Middle frontal gyrus (tissue), 1 donor: ENCODE data around the gene CXCL12.

Source experiments
- DNase-seq: peaks from one replicate; pipeline ENCODE4 v3.0.0-alpha.2; 2015; ENCODE audit warnings: low spot score; ENCODE audit errors: extremely low spot score

Gene CXCL12

DNA sequence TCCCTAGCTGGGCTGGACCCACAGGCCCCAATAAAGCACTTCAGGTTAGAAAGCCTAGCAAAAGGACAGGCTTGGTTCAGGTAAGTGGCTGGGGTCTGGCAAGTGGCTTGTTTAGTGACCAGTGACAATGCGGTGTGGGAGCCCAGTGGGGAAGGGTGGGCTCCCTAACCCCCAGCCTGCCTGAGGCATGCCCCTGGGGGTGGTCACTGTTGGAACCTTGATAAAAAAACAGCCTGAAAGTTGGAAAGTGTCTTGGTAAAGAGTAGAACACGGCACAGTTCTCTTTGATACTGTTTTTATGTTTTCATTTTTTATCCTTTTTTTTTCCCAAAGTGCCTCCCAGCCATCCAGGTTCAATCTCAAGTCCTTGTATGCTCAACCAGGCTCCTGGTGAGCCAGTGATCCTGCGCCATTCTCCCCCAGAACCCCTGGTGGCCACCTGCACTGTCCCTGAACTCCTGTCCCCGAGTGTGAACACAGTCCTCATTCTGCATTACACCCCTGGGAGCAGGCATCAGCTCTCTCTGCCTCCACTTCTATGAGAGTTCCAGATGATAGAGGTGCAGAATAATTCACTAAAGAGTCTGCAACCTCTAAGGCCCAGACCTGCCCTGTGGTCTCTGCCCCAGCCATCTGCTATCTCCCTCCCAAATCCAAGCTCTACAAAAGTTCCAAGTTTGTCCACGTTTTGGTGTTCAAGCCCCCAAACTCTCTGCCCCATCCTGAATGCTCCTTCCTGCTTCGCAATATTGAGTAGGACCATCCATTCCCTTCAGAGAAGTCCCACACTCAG lies 15.0 kb upstream of the CXCL12 start:
- no peak for DNase-seq

DNA sequence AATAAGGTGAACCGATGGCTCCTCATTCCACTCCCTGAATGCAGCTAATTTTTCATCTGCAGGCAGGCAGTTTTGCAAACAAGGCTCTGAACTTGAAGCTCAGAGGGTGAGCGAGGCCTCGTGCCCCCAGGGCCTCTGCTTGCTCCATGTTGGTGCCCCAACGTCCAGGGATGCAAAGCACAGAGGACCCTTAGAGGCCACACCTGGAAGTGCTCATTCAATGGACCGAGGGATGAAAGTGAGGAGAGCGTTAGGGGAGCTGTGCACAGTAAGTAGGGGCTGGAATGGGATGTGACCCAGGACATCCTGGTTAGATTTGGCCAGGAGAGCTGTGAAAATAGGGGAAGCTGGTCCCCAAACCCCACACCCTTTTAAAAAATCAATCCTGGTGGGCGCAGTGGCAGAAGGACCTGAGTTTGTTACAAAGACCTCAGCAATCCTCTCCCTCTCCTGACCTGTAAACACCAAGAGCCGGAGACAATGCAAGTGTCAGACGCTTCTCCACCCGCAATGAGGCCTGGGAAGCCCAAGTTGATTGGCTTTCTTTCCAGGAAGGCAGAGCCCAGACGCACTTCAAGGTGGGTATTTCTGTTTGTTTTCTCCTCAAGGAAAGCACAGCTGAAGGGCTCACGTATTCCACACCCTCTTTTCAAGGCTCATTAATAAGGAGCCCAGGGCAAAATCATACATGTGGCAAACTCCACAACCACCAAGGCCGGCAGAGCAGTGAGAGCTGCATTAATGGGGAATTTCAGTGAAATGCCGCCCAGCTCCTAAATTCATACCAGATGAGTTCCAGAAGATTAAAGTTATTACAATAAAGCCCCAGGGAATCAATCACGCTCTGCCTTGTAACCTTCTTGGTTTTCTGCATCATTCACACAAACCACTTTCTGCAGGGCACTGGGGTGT lies 14.1 kb upstream of the CXCL12 start:
- DNase-seq = no peak

DNA sequence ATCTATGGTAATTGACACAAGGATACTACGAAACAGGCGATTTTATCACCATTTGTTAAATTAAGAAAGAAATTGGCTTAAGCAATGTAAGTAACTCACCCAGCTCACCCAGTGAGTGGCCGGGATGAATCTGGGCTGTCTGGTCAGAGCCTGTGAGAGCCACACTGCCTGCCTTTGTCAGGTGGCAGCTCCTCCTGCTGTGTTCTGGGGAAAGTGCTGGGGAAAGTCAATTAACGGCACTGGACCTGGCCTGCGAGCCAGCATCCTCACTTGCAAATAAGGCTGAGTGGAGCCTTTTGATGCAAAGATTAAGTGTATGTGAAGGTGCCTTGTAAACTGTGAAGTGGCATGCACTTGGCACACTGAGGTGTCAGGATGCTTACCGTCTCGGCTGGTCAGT lies 13.4 kb upstream of the CXCL12 start:
- DNase-seq = no peak

DNA sequence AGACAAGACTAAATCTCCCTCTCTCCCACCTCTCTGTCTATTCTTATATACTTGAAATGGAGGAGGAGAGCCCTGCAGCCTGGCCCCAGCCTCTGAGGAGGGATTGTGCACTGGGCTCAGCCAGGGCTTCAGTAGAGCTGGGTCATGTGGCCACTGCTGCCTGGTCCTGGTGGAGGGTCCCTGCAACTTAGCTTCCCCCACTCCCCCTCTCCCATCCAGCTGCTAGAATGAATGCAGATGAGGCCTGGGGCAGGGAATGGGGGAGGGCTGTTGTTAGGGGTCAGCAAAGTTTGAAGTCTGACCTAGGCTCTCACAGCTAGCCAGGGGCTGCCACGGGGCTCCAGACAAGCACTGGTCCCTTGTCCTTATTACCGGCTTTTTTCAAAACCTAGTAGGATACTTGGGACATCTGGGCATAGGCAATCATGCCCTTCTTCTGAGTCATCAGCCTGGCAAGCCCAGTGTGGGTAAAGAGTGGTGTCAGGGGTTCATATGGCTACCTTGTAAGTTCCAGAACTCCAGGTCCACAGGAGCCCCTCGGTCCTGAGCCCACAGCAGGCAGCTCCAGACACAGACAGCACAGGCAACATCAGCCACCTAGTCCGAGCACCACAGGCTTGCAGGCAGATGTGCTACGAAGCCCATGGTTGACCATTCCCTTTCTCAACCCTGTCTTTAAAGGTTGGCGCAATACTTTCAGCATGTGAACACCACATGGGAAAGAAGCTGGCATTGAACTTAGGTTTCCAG lies 12.8 kb upstream of the CXCL12 start:
- DNase-seq = no peak

- DNase-seq = no peak
Measured at GRCh38 chr10:44396671-44397191, 11.8 kb upstream of the CXCL12 start.

- DNase-seq = no peak
Measured at GRCh38 chr10:44395902-44396670, 11.2 kb upstream of the CXCL12 start.

- no peak for DNase-seq
Measured at GRCh38 chr10:44395396-44395795, 10.5 kb upstream of the CXCL12 start.

DNA sequence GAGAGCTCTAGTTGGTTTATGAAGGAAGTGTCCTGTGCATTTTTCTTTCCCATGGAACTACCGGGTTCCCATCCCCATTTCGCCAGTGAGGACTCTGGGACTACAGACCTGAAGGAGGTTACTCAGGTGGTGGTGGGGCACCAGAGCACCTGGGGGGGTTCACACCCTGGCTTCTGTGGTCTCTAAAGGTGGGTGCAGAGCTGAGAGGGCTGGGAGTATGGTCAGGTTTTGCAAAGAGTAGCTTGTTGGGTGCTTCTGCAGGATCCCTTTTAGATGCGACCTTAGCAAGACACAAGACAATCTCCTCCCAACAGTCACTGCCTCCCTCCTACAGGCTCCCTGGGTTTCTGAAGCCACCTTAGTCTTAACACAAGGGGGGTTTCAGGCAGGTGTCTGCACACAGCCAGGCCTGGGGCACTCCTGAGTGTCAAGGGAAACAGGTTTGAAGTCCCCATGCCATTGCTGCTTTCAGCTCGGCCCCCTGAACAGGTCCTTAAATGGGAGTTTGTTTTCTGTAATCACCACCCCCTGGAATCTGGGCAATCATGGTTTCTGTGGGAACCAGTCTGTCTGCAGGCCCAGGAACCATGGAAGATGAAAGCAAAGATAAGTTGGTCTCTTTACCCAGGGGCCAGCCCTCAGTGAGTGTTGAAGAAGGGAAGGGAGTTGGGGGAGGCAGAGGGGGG lies 9.9 kb upstream of the CXCL12 start:
- DNase-seq = no peak

DNA sequence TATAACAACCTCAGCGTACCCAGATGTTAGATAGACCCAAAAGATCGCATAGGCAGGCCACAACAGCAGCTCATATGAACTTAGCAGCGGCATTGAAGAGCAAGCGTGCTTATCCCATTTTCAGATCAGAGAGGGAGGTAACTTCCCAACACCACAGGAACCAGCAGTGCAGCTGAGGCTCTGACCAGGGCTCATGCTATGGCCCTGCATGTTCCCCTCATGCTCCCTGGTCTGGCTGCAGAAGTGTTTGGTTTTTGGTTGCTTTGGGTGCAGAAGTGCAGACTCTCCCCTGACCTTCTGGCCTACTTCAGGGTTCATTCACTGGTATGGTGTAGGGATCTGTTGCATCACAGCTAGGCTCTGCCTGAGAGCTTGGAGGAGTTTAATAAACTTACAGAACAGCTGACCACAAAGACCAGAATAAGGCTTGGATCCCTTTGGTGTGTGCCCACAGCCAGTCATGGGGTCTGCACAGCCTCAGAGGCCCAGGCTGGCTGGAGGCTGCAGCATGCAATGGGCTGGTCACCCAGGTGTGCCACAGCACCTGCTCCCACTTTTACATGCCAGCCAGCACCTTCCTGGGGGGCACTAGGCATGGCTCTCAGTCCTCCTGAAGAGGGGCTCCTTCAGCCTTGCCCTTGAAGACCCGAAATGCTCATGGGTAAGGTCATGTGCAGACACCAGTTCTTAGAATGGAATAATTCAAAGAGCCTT lies 9.1 kb upstream of the CXCL12 start:
- DNase-seq = no peak

DNA sequence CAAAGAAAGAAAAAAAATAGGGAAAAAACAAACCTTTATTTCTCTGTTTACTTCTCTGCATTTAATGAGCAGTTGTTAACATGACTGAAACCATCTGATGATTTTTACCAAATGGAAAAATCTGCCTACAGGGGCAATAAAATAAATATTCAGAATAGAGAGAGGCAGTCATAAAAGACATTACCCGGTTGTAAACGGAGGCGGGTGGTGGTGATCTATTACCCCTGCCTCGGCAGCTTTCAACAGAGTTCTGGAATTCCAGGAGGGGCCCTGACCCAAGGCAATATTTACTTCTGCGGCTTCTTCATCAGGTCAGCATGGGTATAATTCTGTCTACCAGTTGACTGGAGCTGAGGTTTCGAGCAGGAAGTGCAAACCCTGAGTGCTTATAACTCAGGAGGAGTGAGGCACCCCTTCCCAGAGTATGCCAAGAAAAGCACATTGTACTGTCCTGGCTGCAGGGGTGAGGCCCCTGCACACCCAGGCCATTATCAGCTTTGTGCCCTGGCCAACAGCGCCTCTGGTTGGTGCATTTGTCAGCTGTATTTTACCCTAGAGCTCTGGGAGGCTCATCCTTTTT lies 8.2 kb upstream of the CXCL12 start:
- DNase-seq = no peak

GRCh38 chr10:44392420-44392819 lies 7.5 kb upstream of the CXCL12 start:
- DNase-seq = no peak

DNA sequence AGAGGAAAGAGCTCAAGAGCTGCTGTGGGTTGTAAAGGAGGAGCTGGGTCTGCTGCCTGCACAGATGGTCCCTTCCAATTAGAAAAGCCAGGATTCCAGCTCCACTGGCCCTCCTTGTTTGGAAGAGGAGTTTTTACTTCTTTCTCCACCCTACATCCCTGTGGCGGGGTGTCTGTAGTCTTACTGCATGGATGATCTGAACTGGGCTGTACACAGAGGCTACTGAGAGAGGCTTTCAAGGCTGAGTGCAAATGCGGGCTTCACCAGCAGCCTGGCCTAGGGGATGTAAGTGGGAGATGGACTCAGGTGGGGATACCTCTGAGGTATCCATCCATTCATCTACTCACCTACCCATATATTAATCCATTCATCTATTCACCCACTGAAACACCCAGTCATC lies 7.1 kb upstream of the CXCL12 start:
- no peak for DNase-seq

DNA sequence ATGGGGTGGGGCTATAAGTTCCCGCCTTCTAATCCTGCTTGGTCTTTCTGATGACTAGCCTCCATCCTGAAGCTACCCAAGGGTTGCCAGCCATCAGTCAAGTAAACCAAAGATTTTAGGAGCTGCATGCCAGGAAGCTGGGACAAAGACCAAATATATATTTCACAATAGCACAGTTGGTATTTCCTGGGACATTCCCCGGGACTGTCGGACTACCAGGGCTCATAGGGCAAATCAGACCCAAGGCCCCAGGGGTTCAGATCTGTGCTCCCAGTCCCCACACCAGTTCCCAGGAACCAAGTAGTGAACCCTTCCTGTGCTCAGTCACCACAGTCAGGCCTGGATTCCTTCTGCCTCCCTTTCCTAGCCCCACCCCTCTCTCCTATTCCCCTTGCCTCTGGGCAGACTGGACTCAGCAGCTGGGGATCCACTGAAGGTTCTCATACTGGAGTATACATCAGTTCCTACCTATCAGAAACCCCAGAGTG lies 5.7 kb upstream of the CXCL12 start:
- no peak for DNase-seq

GRCh38 chr10:44389556-44389955 lies 4.7 kb upstream of the CXCL12 start:
- no peak for DNase-seq

GRCh38 chr10:44389150-44389549 lies 4.3 kb upstream of the CXCL12 start:
- DNase-seq = no peak

DNA sequence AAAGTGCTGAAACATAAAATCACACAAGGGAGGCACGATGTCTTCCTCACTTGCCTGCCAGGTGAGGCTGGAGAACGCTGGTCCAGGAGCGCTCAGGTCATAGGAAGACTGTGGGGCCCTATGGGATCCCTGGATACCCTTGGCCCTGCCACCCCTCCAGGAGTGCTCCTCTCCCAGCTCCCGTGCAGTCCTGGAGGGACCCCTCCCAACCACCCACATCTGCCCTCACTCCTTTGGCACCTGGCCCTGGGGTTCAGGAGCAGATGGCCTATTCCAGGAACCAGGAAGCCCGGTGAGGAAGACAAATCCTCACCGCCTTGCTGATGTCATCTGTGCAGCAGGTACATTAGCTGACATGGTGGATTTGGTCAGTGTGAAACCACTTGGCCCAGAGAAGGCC lies 3.7 kb upstream of the CXCL12 start:
- no peak for DNase-seq

DNA sequence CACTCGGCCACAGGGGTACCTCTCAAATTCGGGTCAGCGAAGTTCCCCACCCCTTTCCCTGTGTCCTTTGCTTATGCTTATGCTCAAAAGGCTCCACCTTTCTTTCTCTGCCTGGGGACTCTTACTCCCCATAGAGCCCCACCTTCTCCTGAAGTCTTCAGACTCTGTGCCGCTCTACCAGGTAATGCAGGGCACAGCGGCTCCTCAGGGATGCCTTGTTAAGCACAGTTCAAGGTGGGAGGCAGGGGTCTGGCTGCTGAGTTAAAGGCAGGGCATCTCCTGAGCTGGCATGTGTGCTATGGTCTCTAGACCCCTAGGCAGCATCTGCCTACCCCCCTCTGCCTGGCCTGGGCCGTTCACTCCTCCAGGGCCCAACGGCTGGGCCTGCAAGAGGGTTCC lies 3.0 kb upstream of the CXCL12 start:
- no peak for DNase-seq

DNA sequence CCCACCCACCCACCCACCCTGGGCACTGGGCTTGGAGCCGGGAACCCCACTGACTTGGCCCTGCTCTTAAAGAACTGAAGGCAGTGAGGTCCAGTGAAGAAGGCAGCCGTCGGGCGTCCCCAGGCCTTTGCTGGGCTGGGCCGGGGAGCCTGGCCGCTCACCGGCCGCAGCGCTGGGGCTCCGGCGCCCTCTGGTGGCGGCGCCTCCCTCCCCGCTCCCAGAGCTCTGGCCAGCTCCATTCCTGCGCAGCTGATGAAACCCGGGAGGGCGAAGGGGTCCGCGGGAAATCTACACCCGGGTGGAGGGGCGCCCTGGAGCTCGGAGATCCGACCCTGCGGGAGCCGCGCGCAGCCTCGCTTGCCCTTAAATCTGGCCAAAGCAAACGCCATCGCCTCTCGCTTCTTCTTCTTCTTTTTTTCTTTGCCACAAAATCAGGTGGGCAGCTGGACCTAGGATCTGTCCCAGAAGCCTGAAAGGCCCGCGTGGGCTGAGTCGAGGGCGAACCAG lies 1.7 kb upstream of the CXCL12 start:
- DNase-seq = peak; percentile 16
